ENCODE measurements around the gene CYTH4. TPM values are rescaled to one million over a fixed set of nuclear protein-coding genes. Genes with fewer than 3 reads are reported as not detected.

The CYTH4 gene
- total and polyA plus RNA-seq, 2 of the 8 experiments (the other 6 are each of a cell fraction or from before 2014, with no cell fraction given), result 0.09 TPM; not detected in 1

DNA sequence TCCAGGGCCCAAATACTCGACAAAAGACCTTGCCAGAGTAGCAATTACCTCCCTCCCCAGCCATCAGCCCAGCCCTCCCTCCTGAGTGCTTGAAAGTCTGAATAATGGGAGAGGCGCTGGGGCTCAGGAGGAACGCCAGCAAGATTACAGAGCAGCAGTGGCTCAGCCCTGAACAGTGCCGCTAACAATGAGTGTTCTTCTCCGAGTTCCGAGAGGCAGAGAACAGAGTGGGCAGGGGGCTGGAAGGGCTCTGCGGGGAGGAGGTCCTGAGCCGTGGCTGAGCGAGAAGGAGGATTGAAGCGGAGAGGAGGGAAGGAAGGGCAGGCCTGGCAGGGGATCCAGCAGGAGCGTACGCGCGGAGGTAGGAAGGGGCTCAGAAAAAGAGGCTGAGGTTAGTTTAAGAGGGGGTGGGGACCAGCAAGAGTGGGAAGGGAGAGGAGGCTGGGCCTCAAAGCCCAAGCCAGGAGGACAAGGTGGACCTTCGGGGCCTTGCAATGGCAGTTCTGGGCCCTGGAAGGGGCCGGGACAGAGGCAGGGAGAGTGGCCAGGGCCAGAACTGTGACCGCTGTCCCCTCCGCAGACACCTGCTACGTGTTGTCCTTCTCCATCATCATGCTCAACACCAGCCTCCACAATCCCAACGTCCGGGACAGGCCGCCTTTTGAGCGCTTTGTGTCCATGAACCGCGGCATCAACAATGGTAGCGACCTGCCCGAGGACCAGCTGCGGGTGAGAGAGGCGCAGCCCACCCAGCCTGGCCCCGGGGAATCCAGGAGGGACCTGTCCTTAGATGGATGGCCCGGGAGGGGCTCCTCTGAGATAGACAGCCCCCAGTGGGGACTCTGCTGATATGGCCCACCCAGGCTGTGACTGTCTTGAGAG lies 20.6 kb downstream of the CYTH4 start:
- H3K56ac ChIP-seq (replicated peaks; ENCODE audit: insufficient read length, low read depth, low read length), result no peak overlapping the region
- no peak overlapping the region for H3K23ac ChIP-seq (ENCODE audit: insufficient read length)
- H3K27me3 ChIP-seq (replicated peaks in 1 of 4; ENCODE audit: control insufficient read depth in 3 of 4, extremely low read depth in 1 of 4, insufficient read depth in 3 of 4, low read length in 3 of 4), result peaks cover 0 to 13% (median 3%) of the 10 kb centered on the region in 4 experiments; a peak in 3 of 7 replicates
- H3K18ac ChIP-seq (ENCODE audit: extremely low read depth, low read length), result peak overlapping the region; percentile 25; the same call in 1 of the 2 replicates
- FAIRE-seq, result no peak
- POLR2A ChIA-PET (ENCODE audit: partially characterized antibody), result interaction anchor here (0.9 kb wide), 1 partner anchor 83 kb away, joined by 3 read pairs; no protein-coding TSS in a partner anchor
- no peak overlapping the region for H3K4me2 ChIP-seq (ENCODE audit: insufficient read depth in 1 of 2, low read depth in 2 of 2, low read length in 2 of 2)
- H4K8ac ChIP-seq (ENCODE audit: extremely low read depth, insufficient read depth, low read length), result no peak overlapping the region; the same call in 1 of the 2 replicates
- CTCF ChIA-PET (ENCODE audit: partially characterized antibody), result interaction anchor here (1.1 kb wide), 1 partner anchor 43 kb away, joined by 4 read pairs; no protein-coding TSS in a partner anchor
- WGBS, 2 experiments (ENCODE audit: extremely low coverage in 1 of 2, insufficient coverage in 1 of 2, insufficient read length in 1 of 2, insufficient replicate concordance in 2 of 2, low coverage in 1 of 2, low lambda C conversion rate in 2 of 2, missing lambda C conversion rate in 1 of 2), result 78% methylated on average over 31 of the region's 31 CpGs; no CpG with 5 or more reads in 1 of the 2 experiments
- no peak overlapping the region for H3K9ac ChIP-seq (replicated peaks in 1 of 4; ENCODE audit: extremely low read depth in 1 of 4, low read depth in 3 of 4, low read length in 3 of 4)
- H2BK120ac ChIP-seq (replicated peaks; ENCODE audit: low read depth, low read length), result no peak overlapping the region
- no peaks in the 10 kb centered on the region for H3K36me3 ChIP-seq (ENCODE audit: control insufficient read depth in 2 of 4, insufficient read depth in 4 of 4, low read length in 3 of 4)
- no peaks in the 10 kb centered on the region for H3K9me3 ChIP-seq (ENCODE audit: insufficient read depth in 2 of 2, low read depth in 1 of 2, low read length in 1 of 2)
- peaks cover 6 to 30% (median 16%) of the 10 kb centered on the region in 4 experiments; a peak in 6 of 7 replicates for H3K4me1 ChIP-seq (replicated peaks in 1 of 4; ENCODE audit: control insufficient read depth in 3 of 4, insufficient read depth in 4 of 4, low read length in 3 of 4)
- peak overlapping the region; percentile 86; the same call in 1 of the 2 replicates for H2AFZ ChIP-seq (ENCODE audit: low read length)
- DNase-seq (ENCODE audit: low read depth in 1 of 2, low spot score in 2 of 2), result no peak
- no peak overlapping the region for H3K4me3 ChIP-seq (ENCODE audit: extremely low read depth in 1 of 4, insufficient read depth in 2 of 4, low read depth in 3 of 4, low read length in 4 of 4)
- H3K79me2 ChIP-seq (ENCODE audit: control insufficient read depth in 1 of 2, insufficient read depth in 2 of 2, low read length in 2 of 2), result no peaks in the 10 kb centered on the region
- H3K23me2 ChIP-seq (ENCODE audit: low read depth, low read length), result no peaks in the 10 kb centered on the region
- H2AK5ac ChIP-seq (ENCODE audit: low read depth, low read length), result no peak overlapping the region
- peak overlapping the region; percentile 23; the same call in 1 of the 2 replicates for H2BK12ac ChIP-seq (ENCODE audit: low read depth, low read length)
- H2BK15ac ChIP-seq (ENCODE audit: low read length), result no peak overlapping the region
- no peak overlapping the region for H3K27ac ChIP-seq (ENCODE audit: low read depth, low read length)
- no peak overlapping the region for H2BK5ac ChIP-seq (ENCODE audit: low read depth, low read length)
- H3K4ac ChIP-seq (replicated peaks; ENCODE audit: insufficient read length, low read depth, low read length), result no peak overlapping the region
- H4K5ac ChIP-seq (ENCODE audit: insufficient read length, low read depth, low read length), result peak overlapping the region; percentile 66
- H3K79me1 ChIP-seq (ENCODE audit: low read depth, low read length), result no peaks in the 10 kb centered on the region
- no peaks in the 10 kb centered on the region for H4K20me1 ChIP-seq (replicated peaks in 1 of 2; ENCODE audit: control insufficient read depth in 1 of 2, insufficient read depth in 2 of 2, low read length in 2 of 2)
- no peak overlapping the region for H3K14ac ChIP-seq (ENCODE audit: insufficient read length)
- peak overlapping the region; percentile 72 for H2BK20ac ChIP-seq (ENCODE audit: low read length)
- peak overlapping the region; percentile 23 for H4K91ac ChIP-seq (replicated peaks; ENCODE audit: insufficient read length, low read length)
- TF ChIP-seq, protein P1, sequence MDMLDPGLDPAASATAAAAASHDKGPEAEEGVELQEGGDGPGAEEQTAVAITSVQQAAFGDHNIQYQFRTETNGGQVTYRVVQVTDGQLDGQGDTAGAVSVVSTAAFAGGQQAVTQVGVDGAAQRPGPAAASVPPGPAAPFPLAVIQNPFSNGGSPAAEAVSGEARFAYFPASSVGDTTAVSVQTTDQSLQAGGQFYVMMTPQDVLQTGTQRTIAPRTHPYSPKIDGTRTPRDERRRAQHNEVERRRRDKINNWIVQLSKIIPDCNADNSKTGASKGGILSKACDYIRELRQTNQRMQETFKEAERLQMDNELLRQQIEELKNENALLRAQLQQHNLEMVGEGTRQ (IDR thresholded peaks at IDR 0.05; ENCODE audit: low read length), result no peak
- TF ChIP-seq RFX5 (IDR thresholded peaks at IDR 0.05; ENCODE audit: borderline replicate concordance, low read depth, low read length), result no peak
- no peak for TF ChIP-seq CTBP2 (IDR thresholded peaks at IDR 0.05; ENCODE audit: borderline replicate concordance, insufficient read depth, insufficient read length, low read length)
- no peak for TF ChIP-seq CEBPB (IDR thresholded peaks at IDR 0.05; ENCODE audit: low read depth, low read length)
- TF ChIP-seq NANOG (IDR thresholded peaks at IDR 0.05; ENCODE audit: insufficient read depth, low read depth, low read length, poor library complexity, severe bottlenecking), result no peak
- TF ChIP-seq EGR1 (IDR thresholded peaks at IDR 0.05; ENCODE audit: borderline replicate concordance, low read depth, low read length), result no peak
- TF ChIP-seq NRF1 (IDR thresholded peaks at IDR 0.05; ENCODE audit: low read depth, low read length), result no peak
- TF ChIP-seq CREB1 (IDR thresholded peaks at IDR 0.05), result no peak
- TF ChIP-seq MAFK (IDR thresholded peaks at IDR 0.05; ENCODE audit: low read depth, low read length), result no peak

Measured in H1 (cell line).